Measurements from ENCODE around the gene KIAA1671. TPM values are rescaled to one million over a fixed set of nuclear protein-coding genes. Genes with fewer than 3 reads are reported as not detected.

Gene KIAA1671
- total RNA-seq, 1 donor from 2014 or later = 46.7 TPM

DNA sequence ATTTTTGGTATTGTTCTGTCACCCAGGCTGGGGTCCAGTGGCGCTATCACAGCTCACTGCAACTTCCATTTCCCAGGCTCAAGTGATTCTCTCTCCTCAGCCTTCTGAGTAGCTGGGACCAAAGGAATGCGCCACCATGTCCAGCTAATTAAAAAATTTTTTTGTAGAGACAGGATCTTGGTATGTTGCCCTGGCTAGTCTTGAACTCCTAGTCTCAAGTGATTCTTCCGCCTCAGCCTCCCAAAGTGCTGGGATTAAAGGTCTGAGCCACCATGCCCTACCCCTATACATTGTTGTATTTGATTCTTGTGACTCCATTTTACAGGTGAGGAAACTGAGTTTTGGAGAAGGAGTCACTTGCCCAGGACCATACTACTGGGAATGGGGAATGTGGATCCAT is 11.9 kb downstream of the KIAA1671 start:
- Histone ChIP-seq H3K4me3 (no peak overlapping the region), H3K27ac (no peak overlapping the region), H3K9me3 (no peaks in the 10 kb centered on the region), H3K36me3 (no peaks in the 10 kb centered on the region), H3K27me3 (no peaks in the 10 kb centered on the region), H3K4me1 (peaks cover 15% of the 10 kb centered on the region)
- DNase-seq = no peak
- TF ChIP-seq, protein P1, sequence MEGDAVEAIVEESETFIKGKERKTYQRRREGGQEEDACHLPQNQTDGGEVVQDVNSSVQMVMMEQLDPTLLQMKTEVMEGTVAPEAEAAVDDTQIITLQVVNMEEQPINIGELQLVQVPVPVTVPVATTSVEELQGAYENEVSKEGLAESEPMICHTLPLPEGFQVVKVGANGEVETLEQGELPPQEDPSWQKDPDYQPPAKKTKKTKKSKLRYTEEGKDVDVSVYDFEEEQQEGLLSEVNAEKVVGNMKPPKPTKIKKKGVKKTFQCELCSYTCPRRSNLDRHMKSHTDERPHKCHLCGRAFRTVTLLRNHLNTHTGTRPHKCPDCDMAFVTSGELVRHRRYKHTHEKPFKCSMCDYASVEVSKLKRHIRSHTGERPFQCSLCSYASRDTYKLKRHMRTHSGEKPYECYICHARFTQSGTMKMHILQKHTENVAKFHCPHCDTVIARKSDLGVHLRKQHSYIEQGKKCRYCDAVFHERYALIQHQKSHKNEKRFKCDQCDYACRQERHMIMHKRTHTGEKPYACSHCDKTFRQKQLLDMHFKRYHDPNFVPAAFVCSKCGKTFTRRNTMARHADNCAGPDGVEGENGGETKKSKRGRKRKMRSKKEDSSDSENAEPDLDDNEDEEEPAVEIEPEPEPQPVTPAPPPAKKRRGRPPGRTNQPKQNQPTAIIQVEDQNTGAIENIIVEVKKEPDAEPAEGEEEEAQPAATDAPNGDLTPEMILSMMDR (IDR thresholded peaks at IDR 0.05) = no peak
- no peak for ATAC-seq
- intact Hi-C loops (cut with DNase I) = no loop called here

DNA sequence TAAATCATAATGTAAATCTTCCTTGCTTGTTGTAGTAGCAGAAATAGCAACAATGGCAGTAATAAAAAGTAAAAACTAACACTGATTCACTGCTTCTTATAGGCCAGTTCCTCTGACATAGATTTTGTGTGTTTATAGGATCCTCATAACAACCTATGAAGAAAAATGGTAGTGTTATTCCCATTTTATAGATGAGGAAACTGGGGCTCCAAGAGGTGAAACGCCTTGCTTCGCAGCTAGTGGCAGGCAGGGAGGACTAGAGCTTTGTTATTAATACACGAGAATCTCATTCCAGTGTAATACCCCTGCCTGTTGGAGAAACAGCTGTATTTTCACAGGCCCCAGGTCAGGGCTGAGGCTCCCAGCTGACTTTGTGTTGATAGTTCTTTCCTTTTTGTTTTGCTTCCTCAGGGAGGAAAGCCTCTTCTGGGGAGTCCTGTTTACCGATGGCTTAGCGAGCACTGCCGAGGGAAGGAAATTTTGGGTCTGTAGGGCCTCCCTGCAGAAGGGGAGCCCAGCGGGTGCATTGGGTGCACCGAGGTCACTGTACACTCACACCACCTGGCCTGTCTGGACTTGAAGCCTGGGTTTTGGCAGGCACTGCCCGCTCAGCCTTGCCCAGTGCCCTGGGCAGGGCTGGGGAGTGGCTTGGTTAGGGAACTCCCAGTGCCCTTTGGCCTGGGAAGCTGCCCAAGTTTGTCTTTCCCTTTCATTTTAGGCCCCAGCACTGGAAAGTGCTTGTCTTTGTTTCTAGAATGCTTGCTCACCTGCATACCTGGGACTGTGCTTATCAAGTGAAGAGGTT is 13.5 kb downstream of the KIAA1671 start:
- intact Hi-C loops (cut with DNase I) = no loop called here
- peak overlapping the region; percentile 75 for H3K27ac ChIP-seq

DNA sequence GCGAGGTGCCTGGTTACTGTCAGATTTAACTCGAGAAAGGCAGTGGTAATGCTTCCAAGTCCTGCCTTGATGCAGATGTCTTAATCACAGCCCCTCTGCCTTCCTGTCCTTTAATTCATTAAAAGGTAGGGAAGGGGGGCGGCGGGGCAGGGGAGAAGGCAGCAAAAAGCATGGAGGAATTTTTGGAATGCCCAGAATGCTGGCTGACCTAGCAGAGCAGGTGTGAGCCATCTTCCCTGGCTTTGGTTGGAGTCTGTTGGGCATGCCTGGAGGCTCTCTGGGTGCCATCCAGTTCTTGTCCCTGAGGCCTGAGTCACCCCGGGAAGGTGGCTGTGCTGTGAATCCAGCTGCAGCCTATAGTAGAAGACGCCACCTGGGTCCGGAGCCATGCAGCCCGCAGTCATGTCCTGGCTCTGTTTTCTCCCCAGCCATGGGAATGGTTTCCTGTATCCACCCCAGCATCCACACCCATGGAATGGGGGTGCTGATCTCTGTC is 15.6 kb downstream of the KIAA1671 start:
- H3K27ac ChIP-seq = peak overlapping the region; percentile 13
- intact Hi-C loops (cut with DNase I) = no loop called here
- DNase-seq = no peak
- no peak overlapping the region for H3K4me3 ChIP-seq
- H3K36me3 ChIP-seq = no peaks in the 10 kb centered on the region
- ATAC-seq = peak; percentile 4
- no peaks in the 10 kb centered on the region for H3K27me3 ChIP-seq
- no peaks in the 10 kb centered on the region for H3K9me3 ChIP-seq
- peaks cover 16% of the 10 kb centered on the region for H3K4me1 ChIP-seq
- TF ChIP-seq, protein P1 (IDR thresholded peaks at IDR 0.05) = no peak

More for the DNA sequence above, 13.5 kb downstream of the KIAA1671 start:
- H3K4me3 ChIP-seq = no peak overlapping the region
- peaks cover 16% of the 10 kb centered on the region for H3K4me1 ChIP-seq
- no peaks in the 10 kb centered on the region for H3K36me3 ChIP-seq
- ATAC-seq = peak; percentile 95
- H3K27me3 ChIP-seq = no peaks in the 10 kb centered on the region
- DNase-seq = peak; percentile 86
- TF ChIP-seq, protein P1 (IDR thresholded peaks at IDR 0.05) = no peak
- H3K9me3 ChIP-seq = no peaks in the 10 kb centered on the region

DNA sequence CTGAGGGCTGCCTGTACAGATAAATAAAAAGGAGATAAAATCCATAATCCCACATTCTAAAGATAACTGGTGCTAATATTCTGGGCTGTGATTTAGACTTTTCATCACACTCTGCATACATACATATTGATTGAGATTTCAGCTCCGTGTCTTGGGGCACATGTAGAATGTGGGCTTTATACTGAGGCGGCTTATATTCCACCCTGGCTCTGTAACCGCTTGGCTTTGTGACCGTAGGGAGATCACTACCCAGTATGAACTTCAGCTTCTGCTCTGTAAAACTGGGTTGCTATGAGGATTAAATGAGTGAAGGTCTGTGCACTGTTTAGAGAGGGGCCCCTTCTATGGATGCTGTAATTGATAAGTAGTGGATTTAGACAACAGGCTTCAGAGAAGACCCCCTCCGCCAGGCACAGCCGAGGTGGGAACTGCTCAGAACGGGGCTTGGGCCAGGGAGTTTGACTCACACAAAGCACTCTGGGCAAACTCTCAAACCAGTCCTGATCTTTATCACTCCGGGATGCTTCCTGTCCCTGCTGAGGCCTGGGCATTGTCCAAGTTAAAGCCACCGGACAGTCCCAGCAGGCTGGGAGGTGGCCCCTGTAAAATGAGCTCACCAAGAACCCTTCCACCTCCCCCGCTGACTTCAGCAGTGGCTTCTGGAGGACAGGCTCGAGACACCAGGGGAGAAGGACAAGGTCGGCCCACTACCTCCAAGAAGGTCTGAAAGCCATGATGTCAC is 17.2 kb downstream of the KIAA1671 start:
- TF ChIP-seq, protein P1 (IDR thresholded peaks at IDR 0.05) = no peak
- no peak overlapping the region for H3K4me3 ChIP-seq
- DNase-seq = no peak
- H3K27me3 ChIP-seq = no peaks in the 10 kb centered on the region
- intact Hi-C loops (cut with DNase I) = no loop called here
- H3K9me3 ChIP-seq = no peaks in the 10 kb centered on the region
- peaks cover 16% of the 10 kb centered on the region for H3K4me1 ChIP-seq
- H3K36me3 ChIP-seq = no peaks in the 10 kb centered on the region
- ATAC-seq = peak; percentile 37
- H3K27ac ChIP-seq = peak overlapping the region; percentile 42

DNA sequence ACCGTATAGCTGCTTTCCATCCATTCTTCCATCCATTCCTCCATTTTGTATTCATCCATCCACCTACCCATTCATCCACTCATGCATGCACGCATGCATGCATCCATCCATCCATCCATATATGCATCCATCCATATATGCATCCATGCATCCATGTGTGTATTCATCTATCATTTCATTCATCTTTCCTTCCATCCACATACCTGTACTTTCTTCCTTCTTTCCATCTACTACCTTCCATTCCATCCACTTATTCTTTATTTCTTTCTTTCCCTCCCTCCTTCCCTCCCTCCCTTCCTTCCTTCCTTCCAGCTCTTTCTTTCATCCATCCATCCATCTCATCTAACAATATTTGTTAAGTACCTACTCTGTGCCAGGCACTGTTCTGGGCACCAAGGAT is 19.9 kb downstream of the KIAA1671 start:
- DNase-seq = no peak

More for the DNA sequence above, 19.9 kb downstream of the KIAA1671 start:
- H3K36me3 ChIP-seq = no peaks in the 10 kb centered on the region
- intact Hi-C loops (cut with DNase I) = no loop called here
- H3K4me3 ChIP-seq = no peak overlapping the region
- no peaks in the 10 kb centered on the region for H3K27me3 ChIP-seq
- H3K27ac ChIP-seq = no peak overlapping the region
- ATAC-seq = no peak
- TF ChIP-seq, protein P1 (IDR thresholded peaks at IDR 0.05) = no peak
- H3K9me3 ChIP-seq = no peaks in the 10 kb centered on the region
- peaks cover 15% of the 10 kb centered on the region for H3K4me1 ChIP-seq
